Thoracic aorta (tissue), 2 donors: ENCODE results near the gene OPTC. TPM values are rescaled to one million over a fixed set of nuclear protein-coding genes. Genes with fewer than 3 reads are reported as not detected.

Experiments used
- ATAC-seq: fragments of 150-250 bp; one replicate; pipeline ENCODE4 v1.8.0; 2017; ENCODE audit warnings: low read depth; ENCODE audit not compliant: insufficient number of reproducible peaks, low FRiP score
- DNase-seq: peaks from one replicate; pipeline ENCODE4 v3.0.0-alpha.2; 2020; ENCODE audit warnings: low spot score
- H3K27ac ChIP-seq, 2 donors: fragments of 200-600 bp; sonication (generic); 1 replicate in 1 of 2; 2 replicates in 1 of 2; pipeline ENCODE4 v1.5.1; 2016; ENCODE audit warnings: mild to moderate bottlenecking in 2 of 2, moderate library complexity in 2 of 2
- H3K27me3 ChIP-seq: fragments of 200-600 bp; sonication (generic); replicated peaks from 2 replicates; pipeline ENCODE4 v1.6.0; 2016; ENCODE audit warnings: mild to moderate bottlenecking; ENCODE audit not compliant: insufficient read depth
- H3K36me3 ChIP-seq: fragments of 200-600 bp; sonication (generic); one replicate; pipeline ENCODE4 v1.5.1; 2016
- H3K4me1 ChIP-seq, 2 donors: fragments of 200-600 bp; sonication (generic); 1 replicate in 1 of 2; 2 replicates in 1 of 2; pipeline versions ENCODE4 v1.5.1 to v1.6.0; 2016; ENCODE audit warnings: low read depth in 2 of 2, mild to moderate bottlenecking in 1 of 2; ENCODE audit not compliant: control insufficient read depth in 1 of 2
- H3K4me3 ChIP-seq: fragments of 200-600 bp; sonication (generic); 2 replicates; pipeline ENCODE4 v1.5.1; 2016; ENCODE audit warnings: mild to moderate bottlenecking
- H3K9me3 ChIP-seq: fragments of 200-600 bp; sonication (generic); 2 replicates; pipeline ENCODE4 v1.5.1; 2016
- CTCF ChIP-seq: fragments of 200-600 bp; sonication (generic); IDR thresholded peaks from one replicate; pipeline ENCODE4 v1.5.1; 2019; ENCODE audit warnings: antibody characterized with exemption
- total RNA-seq, 2 donors: library from RNA; depleted of rRNA; stranded (reverse); fragments of >200 nt; gene quantifications; one replicate each; pipeline versions ENCODE4 v1.1.0 to v1.2.3, GENCODE V29; 2016

The OPTC gene
- total RNA-seq, 2 donors from 2014 or later = not detected

GRCh38 chr1:203454986-203455471, 38.9 kb upstream of the OPTC start:
- TF ChIP-seq CTCF = no peak
- ATAC-seq (no peak), DNase-seq (no peak)
- Histone ChIP-seq H3K36me3 (no peaks in the 10 kb centered on the region), H3K27ac (no peak overlapping the region), H3K4me1 (peaks cover 0 to 4% of the 10 kb centered on the region in 2 donors), H3K27me3 (no peaks in the 10 kb centered on the region), H3K9me3 (no peaks in the 10 kb centered on the region), H3K4me3 (no peak overlapping the region)

GRCh38 chr1:203455706-203456105, 38.2 kb upstream of the OPTC start:
- no peak overlapping the region for H3K4me3 ChIP-seq
- H3K36me3 ChIP-seq = no peaks in the 10 kb centered on the region
- ATAC-seq (no peak), DNase-seq (no peak)
- H3K4me1 ChIP-seq = no peaks in the 10 kb centered on the region
- no peaks in the 10 kb centered on the region for H3K27me3 ChIP-seq
- H3K9me3 ChIP-seq = no peaks in the 10 kb centered on the region
- H3K27ac ChIP-seq = no peak overlapping the region
- no peak for TF ChIP-seq CTCF

- DNase-seq = no peak
- TF ChIP-seq CTCF = no peak
- H3K4me1 ChIP-seq = no peaks in the 10 kb centered on the region
- H3K36me3 ChIP-seq = no peaks in the 10 kb centered on the region
- no peak for ATAC-seq
- no peaks in the 10 kb centered on the region for H3K9me3 ChIP-seq
- H3K27ac ChIP-seq = no peak overlapping the region
- H3K27me3 ChIP-seq = no peaks in the 10 kb centered on the region
- no peak overlapping the region for H3K4me3 ChIP-seq
Observed at GRCh38 chr1:203456577-203456976, 37.4 kb upstream of the OPTC start.

DNA sequence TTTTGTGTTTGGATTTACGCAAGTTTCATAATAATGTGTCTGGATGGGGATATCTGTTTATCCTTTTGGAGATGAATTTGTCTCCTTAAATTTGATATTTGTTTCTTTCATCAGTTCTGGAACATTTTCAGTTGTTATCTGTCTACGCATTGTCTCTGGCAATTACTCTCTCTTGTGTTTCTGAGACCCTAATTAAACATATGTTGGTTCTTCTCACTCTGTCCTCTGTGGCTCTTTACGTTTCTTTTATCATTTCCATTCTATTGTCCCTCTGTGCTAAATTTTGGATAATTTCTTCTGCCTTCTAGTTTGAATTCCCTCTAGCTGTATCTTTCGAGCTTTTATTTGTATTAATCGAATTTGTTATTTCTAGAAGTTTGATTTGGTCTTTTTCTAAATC, 35.9 kb upstream of the OPTC start:
- Histone ChIP-seq H3K4me1 (peaks cover 6 to 11% of the 10 kb centered on the region in 2 donors), H3K27me3 (no peaks in the 10 kb centered on the region), H3K4me3 (no peak overlapping the region), H3K27ac (no peak overlapping the region), H3K9me3 (no peaks in the 10 kb centered on the region), H3K36me3 (no peaks in the 10 kb centered on the region)
- ATAC-seq (no peak), DNase-seq (no peak)
- no peak for TF ChIP-seq CTCF

DNA sequence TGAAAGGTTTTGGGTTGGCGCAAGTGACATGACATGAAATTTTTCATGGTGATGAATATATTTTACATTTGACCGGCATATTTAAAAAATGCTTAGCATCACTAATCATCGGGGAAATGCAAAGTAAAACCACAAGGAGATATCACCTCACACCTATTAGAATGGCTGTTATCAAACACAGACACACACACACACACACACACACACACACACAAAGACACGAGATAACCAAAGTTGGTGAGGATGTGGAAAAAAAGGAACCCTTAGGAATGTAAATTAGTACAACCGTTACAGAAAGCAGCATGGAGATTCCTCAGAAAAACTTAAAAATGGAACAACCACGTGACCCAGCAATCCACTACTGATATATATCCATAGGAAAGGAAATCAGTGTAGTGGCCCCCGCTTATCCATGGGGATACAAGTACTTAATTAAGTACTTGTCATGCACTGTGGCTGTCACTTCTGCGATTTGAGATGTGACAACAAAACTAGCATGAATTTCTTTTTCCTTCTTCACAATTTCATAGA, 34.2 kb upstream of the OPTC start:
- Histone ChIP-seq H3K4me1 (peaks cover 18 to 27% of the 10 kb centered on the region in 2 donors), H3K36me3 (no peaks in the 10 kb centered on the region), H3K27me3 (no peaks in the 10 kb centered on the region), H3K9me3 (no peaks in the 10 kb centered on the region), H3K27ac (no peak overlapping the region), H3K4me3 (no peak overlapping the region)
- DNase-seq (no peak), ATAC-seq (no peak)
- TF ChIP-seq CTCF = no peak
